NB4 (cell line): Measurements from ENCODE around the gene IQGAP3.

Experiments used
- CTCF ChIP-seq: IDR thresholded peaks from one replicate; pipeline ENCODE4 v1.5.1; 2012; ENCODE audit warnings: low read depth, low read length
- MAX ChIP-seq: IDR thresholded peaks from 2 replicates; pipeline ENCODE4 v1.6.1; 2011; ENCODE audit warnings: low read depth, low read length
- MYC ChIP-seq: IDR thresholded peaks from 2 replicates; pipeline ENCODE4 v1.6.1; 2011; ENCODE audit warnings: low read depth, low read length
- POLR2A ChIP-seq: IDR thresholded peaks from 2 replicates; pipeline ENCODE4 v1.6.1; 2011; ENCODE audit warnings: mild to moderate bottlenecking; ENCODE audit not compliant: insufficient read length; ENCODE audit errors: extremely low read depth

GRCh38 chr1:156502894-156503697 lies 69.3 kb downstream of the IQGAP3 start:
- TF ChIP-seq CTCF: no peak
- TF ChIP-seq POLR2A: no peak
- TF ChIP-seq MAX: peak; percentile 36; the same call in 1 of the 2 replicates
- peak; percentile 25; the same call in 1 of the 2 replicates for TF ChIP-seq MYC
